D341Med (cell line): Measurements from ENCODE around the gene ARMC8.
"Not testable (repeated sequence)": the region's sequence is repeated elsewhere in the genome, so short reads cannot be mapped to it uniquely, and the experiment has no call there.

Source experiments
- DNase-seq: peaks from one replicate; pipeline ENCODE4 v3.0.0; 2012; ENCODE audit warnings: low spot score

The ARMC8 gene, protein sequence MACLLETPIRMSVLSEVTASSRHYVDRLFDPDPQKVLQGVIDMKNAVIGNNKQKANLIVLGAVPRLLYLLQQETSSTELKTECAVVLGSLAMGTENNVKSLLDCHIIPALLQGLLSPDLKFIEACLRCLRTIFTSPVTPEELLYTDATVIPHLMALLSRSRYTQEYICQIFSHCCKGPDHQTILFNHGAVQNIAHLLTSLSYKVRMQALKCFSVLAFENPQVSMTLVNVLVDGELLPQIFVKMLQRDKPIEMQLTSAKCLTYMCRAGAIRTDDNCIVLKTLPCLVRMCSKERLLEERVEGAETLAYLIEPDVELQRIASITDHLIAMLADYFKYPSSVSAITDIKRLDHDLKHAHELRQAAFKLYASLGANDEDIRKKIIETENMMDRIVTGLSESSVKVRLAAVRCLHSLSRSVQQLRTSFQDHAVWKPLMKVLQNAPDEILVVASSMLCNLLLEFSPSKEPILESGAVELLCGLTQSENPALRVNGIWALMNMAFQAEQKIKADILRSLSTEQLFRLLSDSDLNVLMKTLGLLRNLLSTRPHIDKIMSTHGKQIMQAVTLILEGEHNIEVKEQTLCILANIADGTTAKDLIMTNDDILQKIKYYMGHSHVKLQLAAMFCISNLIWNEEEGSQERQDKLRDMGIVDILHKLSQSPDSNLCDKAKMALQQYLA

DNA sequence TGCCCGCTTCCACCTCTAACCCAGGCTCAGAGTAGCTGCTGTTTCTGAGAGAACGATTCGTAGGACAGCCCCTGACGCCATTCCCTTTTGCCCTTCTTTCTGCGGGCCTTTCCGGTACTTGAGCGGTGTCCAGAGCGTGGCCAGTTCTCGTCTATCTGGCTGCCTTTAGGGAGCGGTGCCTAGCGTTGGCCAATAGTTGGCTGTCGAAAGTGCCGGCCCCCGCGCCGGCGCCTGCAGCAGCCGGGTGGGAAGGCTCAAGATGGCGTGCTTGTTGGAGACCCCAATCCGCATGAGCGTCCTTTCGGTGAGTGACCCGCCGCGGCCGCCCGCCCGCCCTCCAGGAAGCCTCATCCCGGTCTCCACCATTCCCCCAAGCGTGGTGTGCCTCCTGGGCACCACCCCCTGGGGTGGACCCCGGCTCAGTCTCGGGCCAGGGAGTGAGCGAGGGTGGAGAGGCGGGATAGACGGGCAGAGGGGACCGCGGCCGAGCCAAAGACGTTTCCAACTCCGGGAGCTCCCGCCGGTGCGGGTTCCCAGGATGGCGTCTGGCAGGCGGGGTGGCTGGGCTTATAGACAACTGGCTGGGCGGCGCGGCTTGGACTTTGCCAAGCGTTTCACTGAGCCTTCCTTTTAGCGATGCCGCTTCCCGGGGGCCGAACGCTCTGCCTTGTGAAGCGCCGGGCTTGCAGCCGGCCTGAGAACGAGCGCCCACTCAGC lies at the start of gene ARMC8:
Gene ARMC8 (plus strand): TSS at position 6 of the 717 bp plus-strand sequence. CDS start 254 bp downstream, at position 260.
- peak; percentile 85 for DNase-seq

DNA sequence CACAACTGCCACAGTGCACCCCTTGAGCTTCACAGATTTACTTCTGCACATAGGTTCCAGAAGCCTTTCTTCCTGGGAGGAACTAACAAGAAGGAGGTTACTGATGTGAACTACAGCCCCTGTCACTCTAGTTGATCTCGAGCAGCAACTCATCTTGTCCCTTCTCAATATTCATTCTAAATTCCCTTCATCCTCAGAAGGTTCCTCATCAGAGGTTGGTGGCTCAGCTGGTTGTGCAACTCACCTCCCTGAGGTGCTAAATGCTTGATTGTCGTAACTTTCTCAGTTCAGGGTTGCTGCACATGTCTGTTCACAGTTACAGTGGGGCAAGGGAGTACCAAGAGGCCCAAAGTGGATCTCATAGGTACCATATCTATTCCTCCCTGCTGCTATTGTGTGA lies 49.2 kb upstream of the ARMC8 start:
- no peak for DNase-seq

GRCh38 chr3:138139691-138140090 lies 47.4 kb upstream of the ARMC8 start:
- no peak for DNase-seq

GRCh38 chr3:138140940-138141339 lies 46.2 kb upstream of the ARMC8 start:
- DNase-seq, result no peak

GRCh38 chr3:138142181-138142580 lies 44.9 kb upstream of the ARMC8 start:
- DNase-seq, result not testable (repeated sequence)

GRCh38 chr3:138148503-138148902 lies 38.6 kb upstream of the ARMC8 start:
- peak; percentile 60 for DNase-seq

DNA sequence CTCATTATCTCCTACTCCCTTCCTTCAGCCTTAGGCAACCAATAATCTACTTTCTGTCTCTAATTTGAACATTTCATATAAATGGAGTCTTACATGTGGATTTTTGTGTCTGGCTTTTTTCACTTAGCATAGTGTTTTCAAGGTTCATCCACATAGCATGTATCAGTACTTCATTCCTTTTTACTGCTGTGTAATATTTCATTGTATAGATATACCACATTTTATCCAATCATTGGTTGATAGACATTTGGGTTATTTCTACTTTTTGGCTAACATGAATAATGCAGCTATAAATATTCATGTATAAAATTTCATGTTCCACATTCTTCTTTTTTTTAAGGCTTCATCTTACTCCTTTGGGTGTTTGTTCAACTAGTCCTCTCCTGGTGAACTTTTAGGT lies 32.6 kb upstream of the ARMC8 start:
- DNase-seq, result no peak

GRCh38 chr3:138157743-138158142 lies 29.4 kb upstream of the ARMC8 start:
- no peak for DNase-seq

GRCh38 chr3:138165061-138165460 lies 22.0 kb upstream of the ARMC8 start:
- DNase-seq, result no peak

GRCh38 chr3:138172625-138173024 lies 14.5 kb upstream of the ARMC8 start:
- DNase-seq, result no peak

DNA sequence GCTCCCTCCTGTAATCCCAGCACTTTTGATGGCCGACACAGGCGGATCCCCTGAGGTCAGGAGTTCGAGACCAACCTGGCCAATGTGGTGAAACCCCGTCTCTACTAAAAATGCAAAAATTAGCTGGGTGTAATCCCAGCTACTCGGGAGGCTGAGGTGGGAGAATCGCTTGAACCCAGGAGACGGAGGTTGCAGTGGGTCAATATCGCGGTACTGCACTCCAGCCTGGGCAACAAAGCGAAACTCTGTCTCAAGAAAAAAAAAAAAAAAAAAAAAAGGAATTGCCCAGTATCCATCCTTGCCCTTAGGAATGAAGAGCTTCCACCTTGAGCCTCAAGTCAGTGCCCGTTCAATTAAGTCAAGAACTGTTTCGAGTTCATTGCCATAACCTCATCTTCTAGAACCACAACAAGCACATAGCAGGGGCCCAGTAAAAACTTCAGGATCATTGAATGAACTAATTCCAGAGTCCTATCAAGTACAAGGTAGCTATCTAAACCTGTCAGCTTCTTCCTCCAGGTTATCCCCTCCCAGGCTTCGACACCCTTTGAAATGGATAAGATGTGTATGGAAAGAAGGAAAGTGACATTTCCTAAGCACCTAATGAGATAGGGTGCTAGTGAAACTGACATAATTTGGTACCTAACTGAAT lies 13.2 kb upstream of the ARMC8 start:
- DNase-seq, result peak; percentile 26

- DNase-seq, result peak; percentile 82
These were observed 12.5 kb upstream of the ARMC8 start, which contains the start of gene DBR1 for GRCh38 chr3:138174421-138175131. DBR1 (minus strand) TSS chr3:138174921; CDS start chr3:138174795, 126 bp downstream.

GRCh38 chr3:138180375-138181029 lies 6.6 kb upstream of the ARMC8 start:
- DNase-seq, result peak; percentile 59

DNA sequence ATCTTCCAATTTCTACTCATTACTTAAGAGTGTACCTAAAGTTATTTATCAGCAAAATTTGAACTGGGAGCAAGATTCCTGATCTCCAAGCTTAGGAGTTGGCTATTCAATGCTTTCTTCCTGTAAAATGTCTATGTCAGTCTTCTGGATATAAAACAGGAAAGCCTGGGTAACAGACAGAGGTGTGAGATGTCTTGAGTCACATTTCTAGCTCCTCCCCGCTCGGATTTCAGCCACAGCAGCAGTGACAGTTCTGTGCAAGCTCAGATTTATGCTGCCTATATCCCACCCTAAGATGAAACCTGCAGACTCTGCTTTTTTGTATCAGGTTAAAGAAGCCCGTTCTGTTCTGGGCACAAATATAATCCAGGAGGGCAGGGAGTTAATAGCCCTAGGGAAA lies 2.1 kb upstream of the ARMC8 start:
- DNase-seq, result no peak

DNA sequence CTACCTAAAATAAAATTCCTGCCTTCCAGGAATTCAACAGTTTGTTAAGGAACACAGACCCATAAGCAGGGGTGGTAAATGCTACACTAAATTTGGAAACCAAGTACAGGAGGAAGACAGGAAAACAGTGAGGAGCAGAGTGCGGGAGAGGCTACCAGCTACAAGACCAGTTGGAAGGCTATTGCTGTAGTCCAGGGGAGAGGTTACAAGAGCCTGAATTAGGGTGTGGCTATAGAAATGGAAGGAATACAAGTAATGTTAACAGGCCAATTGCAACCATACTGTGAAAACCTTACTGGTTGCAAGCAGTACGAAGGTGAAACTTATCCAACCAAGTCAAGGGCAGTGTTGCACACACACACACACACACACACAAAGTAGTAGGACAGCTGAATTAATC lies 880 bp upstream of the ARMC8 start:
- no peak for DNase-seq

DNA sequence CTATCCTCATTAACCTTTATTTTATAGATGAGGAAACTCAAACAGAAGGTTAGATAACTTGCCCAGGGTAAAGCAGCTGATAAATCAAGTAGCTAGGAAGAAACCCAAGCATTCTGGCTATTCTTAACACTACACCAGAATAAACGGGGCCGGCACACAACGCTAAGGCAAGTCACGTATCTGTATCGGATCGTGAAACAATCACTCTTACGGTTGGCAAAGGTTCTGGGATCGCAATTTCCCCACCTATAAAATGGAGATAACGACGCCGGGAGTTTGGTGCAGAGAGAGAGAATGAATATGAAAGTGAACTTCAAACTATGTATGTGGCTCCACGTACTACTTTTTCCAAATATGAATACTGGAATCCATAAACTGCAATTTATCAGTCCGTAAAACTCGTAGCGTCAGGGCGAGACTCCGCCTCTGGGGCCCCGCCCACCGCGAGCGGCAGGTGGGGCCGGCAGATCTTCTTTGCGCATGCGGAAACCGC lies 252 bp upstream of the ARMC8 start:
- DNase-seq, result peak; percentile 97

- DNase-seq, result no peak
These were observed 1.1 kb downstream of the ARMC8 start for GRCh38 chr3:138188013-138188730.

DNA sequence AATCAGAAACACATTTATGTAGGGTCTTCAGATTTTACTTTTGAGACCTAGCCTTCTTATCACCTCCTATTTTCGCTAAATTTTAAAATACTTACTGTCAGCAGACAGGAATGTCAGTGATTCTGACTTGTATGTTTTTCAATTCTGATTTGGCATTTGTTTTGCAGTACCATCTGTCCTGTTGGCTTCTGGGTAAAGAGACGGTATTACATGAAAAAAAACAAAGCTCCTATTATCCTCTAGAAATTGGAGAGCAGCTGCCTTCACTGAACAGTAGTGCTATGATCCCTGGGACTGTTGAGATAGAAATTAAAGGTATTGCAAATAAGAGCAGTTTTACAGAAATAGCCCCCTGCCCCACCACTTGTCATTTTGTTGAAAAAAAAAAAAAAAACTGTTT lies 8.4 kb downstream of the ARMC8 start:
- peak; percentile 69 for DNase-seq

- DNase-seq, result no peak
These were observed 8.9 kb downstream of the ARMC8 start for GRCh38 chr3:138196023-138196422.

DNA sequence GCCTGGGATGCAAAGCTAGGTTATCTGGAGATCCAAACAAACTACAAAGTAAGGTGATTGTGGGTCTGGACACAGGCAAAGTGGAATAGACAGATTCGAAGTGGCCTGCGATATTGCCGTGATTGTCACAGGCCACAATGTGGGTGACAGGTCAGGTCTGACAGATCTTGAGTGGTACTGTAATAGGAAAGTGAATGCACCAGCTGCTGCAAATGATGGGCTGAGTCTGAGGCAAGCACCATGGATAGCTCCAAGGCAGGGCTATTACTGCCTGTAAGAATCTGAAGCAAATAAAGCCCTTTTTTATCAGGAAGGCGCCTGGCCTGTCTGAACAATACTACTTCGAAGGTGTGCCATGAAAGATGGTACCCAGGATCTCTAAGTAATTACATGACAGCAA lies 10.0 kb downstream of the ARMC8 start:
- no peak for DNase-seq
